Jurkat, Clone E6-1 (cell line): Measurements from ENCODE around the gene FAM216B.
A peak's percentile ranks its signal among the peaks of the same experiment; 100 is the strongest.
"Not testable (repeated sequence)": the region's sequence is repeated elsewhere in the genome, so short reads cannot be mapped to it uniquely, and the experiment has no call there.

Source experiments
- DNase-seq: peaks from one replicate; pipeline ENCODE4 v3.0.0-alpha.2; 2011; ENCODE audit warnings: low read depth, low spot score
- H3K4me3 ChIP-seq: 2 replicates; pipeline ENCODE4 v1.5.1; 2011; ENCODE audit warnings: mild to moderate bottlenecking, low read length, control low read depth, moderate library complexity

The FAM216B gene

DNA sequence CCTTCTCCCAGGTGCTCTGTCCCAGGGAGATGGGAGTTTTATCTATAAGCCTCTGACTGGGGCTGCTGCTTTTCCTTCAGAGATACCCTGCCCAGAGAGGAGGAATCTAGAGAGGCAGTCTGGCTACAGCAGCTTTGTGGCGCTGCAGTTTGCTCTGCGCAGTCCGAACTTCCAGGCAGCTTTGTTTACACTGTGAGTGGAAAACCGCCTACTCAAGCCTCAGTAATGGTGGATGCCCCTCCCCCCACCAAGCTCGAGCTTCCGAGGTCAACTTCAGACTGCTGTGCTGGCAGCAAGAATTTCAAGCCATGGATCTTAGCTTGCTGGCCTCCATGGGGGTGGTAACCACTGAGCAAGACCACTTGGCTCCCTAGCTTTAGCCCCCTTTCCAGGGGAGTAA is 4.8 kb upstream of the FAM216B start:
- not testable (repeated sequence) for DNase-seq

DNA sequence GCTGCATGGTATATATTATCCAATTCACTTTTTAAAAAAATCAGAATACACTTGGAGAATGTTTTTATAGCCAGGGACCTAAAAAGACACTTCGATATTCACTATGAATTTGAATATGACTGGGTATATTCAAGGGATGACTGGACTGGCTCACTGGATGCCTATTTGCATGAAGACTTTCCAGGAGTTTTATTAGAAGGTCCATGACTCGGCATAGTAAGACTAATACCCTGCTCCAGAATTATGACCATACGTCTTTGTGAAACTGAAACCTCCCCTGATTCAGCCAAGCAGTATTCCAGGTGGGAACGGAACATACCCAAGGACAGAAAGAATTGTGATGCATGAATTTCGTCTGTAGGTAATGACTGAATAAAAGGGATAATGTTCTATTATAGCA is 3.9 kb upstream of the FAM216B start:
- no peak for DNase-seq

More for the DNA sequence above, 4.8 kb upstream of the FAM216B start:
- H3K4me3 ChIP-seq: not testable (repeated sequence)

GRCh38 chr13:42780044-42780443 is 1.3 kb upstream of the FAM216B start:
- no peak overlapping the region for H3K4me3 ChIP-seq
- DNase-seq: no peak

More for the DNA sequence above, 3.9 kb upstream of the FAM216B start:
- no peak overlapping the region for H3K4me3 ChIP-seq

- no peak for DNase-seq
- no peak overlapping the region for H3K4me3 ChIP-seq
Measured at GRCh38 chr13:42786715-42787114, 5.3 kb downstream of the FAM216B start.

GRCh38 chr13:42788601-42789000 is 7.2 kb downstream of the FAM216B start:
- DNase-seq: no peak
- H3K4me3 ChIP-seq: no peak overlapping the region

GRCh38 chr13:42792154-42792553 is 10.8 kb downstream of the FAM216B start:
- DNase-seq: no peak
- H3K4me3 ChIP-seq: no peak overlapping the region

- no peak for DNase-seq
- no peak overlapping the region for H3K4me3 ChIP-seq
Measured at GRCh38 chr13:42794577-42795275, 13.3 kb downstream of the FAM216B start.

GRCh38 chr13:42795666-42796065 is 14.3 kb downstream of the FAM216B start:
- DNase-seq: no peak
- H3K4me3 ChIP-seq: no peak overlapping the region

DNA sequence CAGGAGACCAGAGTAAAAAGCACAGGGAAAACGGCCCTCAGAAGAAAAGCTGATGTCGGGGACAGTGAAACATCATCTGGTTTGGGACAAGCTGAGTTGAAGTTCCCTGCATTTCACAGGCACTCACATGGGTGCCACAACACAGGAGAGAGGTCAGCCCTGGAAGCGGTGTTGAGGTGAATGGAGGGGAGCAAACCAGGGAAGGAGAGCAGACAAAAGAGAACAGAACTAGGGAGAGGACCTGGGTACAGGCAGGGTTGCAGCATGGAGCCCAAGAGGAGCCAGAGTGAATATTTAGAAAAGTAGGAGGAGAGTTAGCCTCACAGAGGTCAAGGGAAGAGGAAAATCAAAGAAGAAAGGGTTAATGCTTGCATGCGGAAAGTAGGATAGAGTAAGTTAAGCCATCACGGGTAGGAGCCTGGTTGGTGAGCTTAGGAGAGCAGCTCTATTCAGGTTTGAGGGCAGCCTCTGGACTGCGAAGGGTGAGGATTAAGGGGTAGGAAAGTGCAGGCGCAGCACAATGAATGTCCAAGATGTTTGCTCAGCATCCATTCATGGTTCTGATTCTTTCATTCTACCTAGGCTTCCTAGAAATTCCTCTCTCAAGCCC is 15.5 kb downstream of the FAM216B start:
- no peak for DNase-seq
- no peak overlapping the region for H3K4me3 ChIP-seq

DNA sequence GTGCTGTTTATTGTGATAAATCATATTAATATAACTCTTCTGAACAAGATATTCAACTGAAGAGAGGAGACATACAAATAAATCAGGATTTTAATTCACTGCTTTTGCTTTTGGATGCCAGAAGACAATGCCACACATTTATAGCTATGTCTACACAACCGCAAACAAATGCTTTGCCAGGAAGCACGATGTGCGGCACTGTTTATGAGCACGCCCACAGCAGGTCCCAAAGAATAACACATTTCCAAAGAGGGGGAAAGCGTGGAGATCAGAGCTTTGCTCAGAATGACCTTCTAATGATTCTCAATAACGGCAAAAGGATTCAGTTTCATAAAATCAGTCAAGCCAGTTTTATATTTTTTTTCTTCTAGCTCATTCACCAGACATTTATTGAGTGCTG is 16.7 kb downstream of the FAM216B start:
- H3K4me3 ChIP-seq: no peak overlapping the region
- no peak for DNase-seq

GRCh38 chr13:42800109-42800643 is 18.8 kb downstream of the FAM216B start:
- DNase-seq: no peak
- H3K4me3 ChIP-seq: no peak overlapping the region

DNA sequence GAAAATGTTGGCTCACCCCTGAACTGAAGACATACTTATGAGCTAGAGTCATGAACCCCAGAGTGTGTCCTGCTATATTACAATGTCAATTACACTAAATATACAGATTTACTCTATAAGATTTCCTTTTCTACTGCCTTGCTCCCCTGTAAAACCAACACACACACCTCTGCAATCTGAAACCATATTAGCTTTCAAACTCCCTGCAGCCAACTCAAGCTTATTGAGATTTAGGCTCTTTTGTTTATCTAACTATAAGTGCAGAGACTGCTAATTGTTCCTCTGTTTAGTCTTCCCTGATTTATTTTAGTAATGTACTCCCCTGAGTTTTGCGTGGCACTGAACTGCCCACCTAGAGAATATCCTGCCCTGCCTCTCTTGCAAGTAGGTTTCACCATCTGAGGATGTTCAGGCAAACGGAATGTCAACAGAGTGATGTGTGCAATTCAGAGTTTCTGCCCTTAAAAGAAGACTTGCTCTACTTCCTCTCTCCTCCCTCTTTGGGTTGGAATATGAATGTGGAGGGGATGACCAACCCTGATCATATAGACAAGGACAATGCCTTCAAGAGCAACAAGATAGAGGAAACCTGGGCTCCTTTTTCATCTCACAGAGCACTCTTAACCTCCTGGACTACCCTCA is 22.3 kb downstream of the FAM216B start:
- H3K4me3 ChIP-seq: no peak overlapping the region
- no peak for DNase-seq

- DNase-seq: no peak
Measured at GRCh38 chr13:42804244-42804874, 23.0 kb downstream of the FAM216B start.

GRCh38 chr13:42807241-42807640 is 25.9 kb downstream of the FAM216B start:
- peak; percentile 28 for DNase-seq

More at GRCh38 chr13:42804244-42804874, 23.0 kb downstream of the FAM216B start:
- H3K4me3 ChIP-seq: no peak overlapping the region

GRCh38 chr13:42807866-42808265 is 26.5 kb downstream of the FAM216B start:
- no peak overlapping the region for H3K4me3 ChIP-seq
- no peak for DNase-seq

More at GRCh38 chr13:42807241-42807640, 25.9 kb downstream of the FAM216B start:
- H3K4me3 ChIP-seq: no peak overlapping the region

DNA sequence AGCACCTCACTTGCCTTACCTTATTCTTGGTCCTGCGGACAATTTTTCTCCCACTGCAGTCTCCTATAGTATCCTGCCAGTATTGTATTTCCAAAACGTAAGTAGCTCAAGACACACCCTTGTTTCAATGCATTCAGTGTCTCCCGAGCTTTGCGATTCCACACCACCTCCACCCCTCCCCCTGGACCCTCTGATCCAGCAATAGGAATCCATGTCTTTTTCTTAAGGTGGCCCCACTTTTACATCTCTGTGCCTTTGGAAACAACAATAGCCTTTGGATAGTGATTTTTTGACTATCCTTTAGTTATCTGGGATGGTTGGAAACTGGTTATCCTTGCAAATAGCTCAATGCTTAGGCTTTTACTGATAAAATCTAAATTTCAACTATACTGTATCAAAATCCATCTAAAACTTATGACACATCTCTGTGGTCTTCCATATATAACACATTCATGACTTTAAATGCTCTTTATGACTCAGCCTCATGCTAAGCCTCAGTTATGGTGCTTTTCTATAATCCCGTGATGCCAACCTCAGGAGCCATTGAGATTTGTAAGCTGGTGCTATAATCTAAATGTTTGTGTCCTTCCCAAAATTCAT is 27.1 kb downstream of the FAM216B start:
- no peak overlapping the region for H3K4me3 ChIP-seq
- DNase-seq: no peak

DNA sequence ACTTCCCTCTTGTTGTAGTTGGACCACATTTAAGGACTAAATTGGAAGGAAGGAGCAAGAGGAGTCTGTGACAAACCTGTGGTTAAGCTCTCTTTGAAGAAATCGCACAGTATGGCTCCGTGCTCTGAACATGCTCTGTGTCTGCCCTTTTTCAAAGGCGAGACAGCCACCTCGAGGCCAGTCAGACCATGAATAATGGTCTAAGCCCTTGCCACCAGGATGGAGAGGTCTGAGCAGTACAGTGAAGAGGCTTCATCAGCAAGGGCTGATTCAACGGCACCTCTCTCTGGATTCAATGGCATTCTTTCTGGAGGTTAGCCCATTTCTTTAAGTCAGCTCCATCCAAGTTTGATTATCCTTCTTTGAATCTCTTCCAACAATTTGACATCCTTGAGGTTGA is 30.9 kb downstream of the FAM216B start:
- no peak overlapping the region for H3K4me3 ChIP-seq
- peak; percentile 10 for DNase-seq

- H3K4me3 ChIP-seq: no peak overlapping the region
- DNase-seq: no peak
Measured at GRCh38 chr13:42814868-42815267, 33.5 kb downstream of the FAM216B start.

DNA sequence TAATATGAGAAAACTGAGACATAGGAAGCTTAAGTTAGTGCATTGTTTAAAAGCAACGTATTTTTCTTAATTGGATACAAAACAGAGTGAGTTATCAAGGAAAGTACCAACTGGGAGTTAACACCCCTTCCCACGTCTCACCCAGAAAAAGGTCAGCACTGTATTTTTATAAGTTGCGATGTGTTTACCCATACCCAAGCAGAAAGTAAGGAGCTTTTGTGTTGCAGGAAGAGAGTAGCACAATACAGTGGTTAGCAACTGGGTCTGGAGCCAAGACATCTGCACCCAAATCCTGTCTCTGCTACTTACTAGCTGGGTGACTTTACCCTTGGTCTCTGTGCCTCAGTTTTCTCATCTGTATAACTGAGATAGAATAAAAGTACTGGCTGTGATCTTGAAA is 34.3 kb downstream of the FAM216B start:
- no peak overlapping the region for H3K4me3 ChIP-seq
- DNase-seq: no peak
